NOMO-1 treated with dmso at 0.1 percent for 144 hours (cell line): ENCODE results near the gene MZF1.
"Not testable (repeated sequence)": the region's sequence is repeated elsewhere in the genome, so short reads cannot be mapped to it uniquely, and the experiment has no call there.

Source experiments
- DNase-seq: peaks from one replicate; lab custom pipeline; 2025; ENCODE audit not compliant: unreplicated experiment; lab: John Stamatoyannopoulos, UW

Gene MZF1

GRCh38 chr19:58543826-58544590, 29.1 kb downstream of the MZF1 start, which contains the start of gene TRIM28:
TSS of gene TRIM28 (plus strand) at chr19:58544064. CDS start at chr19:58544758, 694 bp downstream.
- DNase-seq: no peak

GRCh38 chr19:58542641-58543372, 30.3 kb downstream of the MZF1 start:
- not testable (repeated sequence) for DNase-seq

- DNase-seq: not testable (repeated sequence)
Observed at GRCh38 chr19:58539169-58539559, 34.0 kb downstream of the MZF1 start.

- peak; percentile 19 for DNase-seq
Observed at GRCh38 chr19:58538257-58539168, 34.6 kb downstream of the MZF1 start.

- DNase-seq: no peak
Observed at GRCh38 chr19:58536852-58537798, 36.0 kb downstream of the MZF1 start.

- no peak for DNase-seq
Observed at GRCh38 chr19:58535857-58536256, 37.3 kb downstream of the MZF1 start.

- DNase-seq: no peak
Observed at GRCh38 chr19:58531034-58531840, 41.9 kb downstream of the MZF1 start.

GRCh38 chr19:58529405-58529804, 43.7 kb downstream of the MZF1 start:
- DNase-seq: no peak

GRCh38 chr19:58522709-58523108, 50.4 kb downstream of the MZF1 start:
- DNase-seq: no peak

GRCh38 chr19:58521651-58522050, 51.5 kb downstream of the MZF1 start:
- no peak for DNase-seq

GRCh38 chr19:58520257-58520599, 52.9 kb downstream of the MZF1 start:
- DNase-seq: no peak

- DNase-seq: peak; percentile 98
Observed at GRCh38 chr19:58519355-58520256, 53.5 kb downstream of the MZF1 start, which contains the start of gene ZBTB45. TSS of gene ZBTB45 (minus strand) at chr19:58519810. CDS start at chr19:58517673, 2,137 bp downstream.

GRCh38 chr19:58519087-58519354, 54.1 kb downstream of the MZF1 start:
- DNase-seq: peak; percentile 72

GRCh38 chr19:58518256-58519086, 54.7 kb downstream of the MZF1 start:
- peak; percentile 85 for DNase-seq

GRCh38 chr19:58516964-58517833, 55.9 kb downstream of the MZF1 start:
- DNase-seq: no peak

- DNase-seq: no peak
Observed at GRCh38 chr19:58516246-58516836, 56.8 kb downstream of the MZF1 start.
